Natural killer cell (primary cell): ENCODE measurements around the gene EXOC4. TPM values are rescaled to one million over a fixed set of nuclear protein-coding genes. Genes with fewer than 3 reads are reported as not detected.

ENCODE experiments used
- ATAC-seq, 3 donors: fragments of 150-1000 bp in 2 of 3; fragments of 200-7000 bp in 1 of 3; cut with Tn5 transposase; 1 replicate in 1 of 3; 2 replicates in 2 of 3; pipeline ENCODE4 v1.10.0; 2021; ENCODE audit warnings: mild to moderate bottlenecking in 2 of 3, moderate library complexity in 2 of 3
- DNase-seq, 2 donors: peaks; one replicate each; pipeline versions ENCODE4 v3.0.0 to v3.0.0-alpha.2; 2013 to 2021; ENCODE audit warnings: mixed read lengths in 1 of 2
- H3K27ac ChIP-seq: one replicate; pipeline ENCODE4 v1.5.1; 2013; ENCODE audit warnings: mild to moderate bottlenecking, low read length
- H3K27me3 ChIP-seq: one replicate; pipeline ENCODE4 v1.6.1; 2013; ENCODE audit warnings: low read length; ENCODE audit not compliant: control insufficient read depth, insufficient read depth
- H3K36me3 ChIP-seq: one replicate; pipeline ENCODE4 v1.6.1; 2013; ENCODE audit warnings: low read length; ENCODE audit not compliant: control insufficient read depth, insufficient read depth
- H3K4me1 ChIP-seq: one replicate; pipeline ENCODE4 v1.6.1; 2013; ENCODE audit warnings: low read length; ENCODE audit not compliant: control insufficient read depth, insufficient read depth
- H3K4me3 ChIP-seq: one replicate; pipeline ENCODE4 v1.5.1; 2013; ENCODE audit warnings: low read length
- H3K9me3 ChIP-seq: one replicate; pipeline ENCODE4 v1.6.1; 2013; ENCODE audit warnings: low read length; ENCODE audit not compliant: control insufficient read depth, insufficient read depth
- H3K27ac Mint-ChIP-seq, 2 donors: one replicate each; pipeline ENCODE4 v1.8.0; 2022; ENCODE audit warnings: mild to moderate bottlenecking in 2 of 2, mixed read lengths in 2 of 2, moderate library complexity in 1 of 2
- H3K27me3 Mint-ChIP-seq, 2 donors: one replicate each; pipeline ENCODE4 v1.8.0; 2022; ENCODE audit warnings: low read depth in 2 of 2, mixed read lengths in 2 of 2
- H3K36me3 Mint-ChIP-seq: one replicate; pipeline ENCODE4 v1.8.0; 2022; ENCODE audit warnings: mixed read lengths
- H3K4me1 Mint-ChIP-seq, 2 donors: one replicate each; pipeline ENCODE4 v1.8.0; 2022; ENCODE audit warnings: mixed read lengths in 2 of 2
- H3K4me3 Mint-ChIP-seq: one replicate; pipeline ENCODE4 v1.8.0; 2022; ENCODE audit warnings: mild to moderate bottlenecking, moderate library complexity, mixed read lengths
- H3K9me3 Mint-ChIP-seq, 2 donors: one replicate each; pipeline ENCODE4 v1.8.0; 2022; ENCODE audit warnings: mixed read lengths in 2 of 2
- CTCF ChIP-seq: fragments of 200-600 bp; IDR thresholded peaks from one replicate; pipeline ENCODE4 v1.8.0; 2022; ENCODE audit warnings: antibody characterized with exemption
- WGBS: methylation state at CpG from one replicate; pipeline ENCODE4 v1.1.7; 2013; ENCODE audit warnings: missing lambda C conversion rate; ENCODE audit not compliant: insufficient coverage; 5-methylcytosine and 5-hydroxymethylcytosine counted together
- intact Hi-C: fragments of 100-400 bp; cut with micrococcal nuclease; formaldehyde crosslinking; loops from one replicate; pipeline ENCODE4 v1.14.2; 2022
- total RNA-seq, 4 donors: library from RNA; stranded (reverse); fragments of 120-200 nt in 1 of 4; gene quantifications; one replicate each; pipeline versions ENCODE4 v1.2.3 to v1.2.4, GENCODE V29; 2013 to 2022

The EXOC4 gene
- total RNA-seq, 3 donors from 2014 or later (not counting 1 experiment from before 2014, with no cell fraction given): 105 to 148 (median 123) TPM

- Mint-ChIP-seq H3K27me3 (no peaks in the 10 kb centered on the region), H3K27ac (no peak overlapping the region), H3K9me3 (no peaks in the 10 kb centered on the region), H3K4me3 (no peak overlapping the region), H3K4me1 (peaks cover 9 to 11% of the 10 kb centered on the region in 2 donors), H3K36me3 (no peaks in the 10 kb centered on the region)
- DNase-seq: no peak
- Histone ChIP-seq H3K27ac (no peak overlapping the region), H3K27me3 (no peaks in the 10 kb centered on the region), H3K4me1 (no peaks in the 10 kb centered on the region), H3K9me3 (no peaks in the 10 kb centered on the region), H3K4me3 (no peak overlapping the region), H3K36me3 (no peaks in the 10 kb centered on the region)
- WGBS: 90% methylated on average over 4 of the region's 7 CpGs
- TF ChIP-seq CTCF: no peak
- no peak for ATAC-seq
- intact Hi-C loops: no loop called here
Observed at GRCh38 chr7:133807624-133808492, 555.0 kb downstream of the EXOC4 start.

- DNase-seq: no peak
- Mint-ChIP-seq H3K36me3 (no peaks in the 10 kb centered on the region), H3K27me3 (no peaks in the 10 kb centered on the region), H3K4me3 (no peak overlapping the region), H3K4me1 (peaks cover 9 to 15% of the 10 kb centered on the region in 2 donors), H3K27ac (no peak overlapping the region), H3K9me3 (no peaks in the 10 kb centered on the region)
- Histone ChIP-seq H3K27ac (no peak overlapping the region), H3K9me3 (no peaks in the 10 kb centered on the region), H3K27me3 (no peaks in the 10 kb centered on the region), H3K4me1 (no peaks in the 10 kb centered on the region), H3K36me3 (no peaks in the 10 kb centered on the region), H3K4me3 (no peak overlapping the region)
- ATAC-seq: no peak
- 94% methylated on average over 1 of the region's 2 CpGs for WGBS
- intact Hi-C loops: no loop called here
- TF ChIP-seq CTCF: no peak
Observed at GRCh38 chr7:133808493-133808866, 555.6 kb downstream of the EXOC4 start.

- H3K27ac ChIP-seq: no peak overlapping the region
- WGBS: 95% methylated on average over 6 of the region's 6 CpGs
- ATAC-seq (no peak), DNase-seq (no peak)
- no peaks in the 10 kb centered on the region for H3K27me3 ChIP-seq
- Mint-ChIP-seq H3K9me3 (no peaks in the 10 kb centered on the region), H3K4me1 (peaks cover 0 to 13% of the 10 kb centered on the region in 2 donors), H3K27ac (no peak overlapping the region), H3K36me3 (no peaks in the 10 kb centered on the region), H3K27me3 (no peaks in the 10 kb centered on the region), H3K4me3 (no peak overlapping the region)
- TF ChIP-seq CTCF: no peak
- no peaks in the 10 kb centered on the region for H3K9me3 ChIP-seq
- peaks cover 6% of the 10 kb centered on the region for H3K36me3 ChIP-seq
- intact Hi-C loops: no loop called here
- H3K4me1 ChIP-seq: no peaks in the 10 kb centered on the region
- H3K4me3 ChIP-seq: no peak overlapping the region
Observed at GRCh38 chr7:133812877-133813276, 560.0 kb downstream of the EXOC4 start.
